SK-N-SH (cell line): Measurements from ENCODE around the gene LMAN1L. TPM values are rescaled to one million over a fixed set of nuclear protein-coding genes. Genes with fewer than 3 reads are reported as not detected.

ENCODE experiments used
- CTCF ChIA-PET: fragments of 300-600, 350-600 bp; formaldehyde crosslinking; extraction: SDS; loops from one replicate; lab custom pipeline; 2021; lab: Yijun Ruan, JAX
- POLR2A ChIA-PET: fragments of 350-600 bp; sonication (Branson Sonifier 250); formaldehyde crosslinking; extraction: SDS; loops from one replicate; lab custom pipeline; 2020; ENCODE audit warnings: antibody characterized with exemption, inconsistent platforms; lab: Yijun Ruan, JAX
- DNase-seq: peaks from one replicate; pipeline ENCODE4 v3.0.0; 2012
- H2AFZ ChIP-seq: fragments of 200-600 bp; sonication (generic); 2 replicates; pipeline ENCODE4 v1.8.1; 2016; ENCODE audit warnings: antibody characterized with exemption, mild to moderate bottlenecking, low read depth
- H3F3A ChIP-seq: fragments of 200-600 bp; sonication (generic); replicated peaks from 2 replicates; pipeline ENCODE3; 2016; ENCODE audit warnings: antibody characterized with exemption, mild to moderate bottlenecking; ENCODE audit not compliant: insufficient read depth
- H3K27ac ChIP-seq, 2 experiments: fragments of 200-500 bp in 1 of 2; fragments of 200-600 bp in 1 of 2; sonication (Bioruptor generic) in 1 of 2; sonication (generic), shearing (Covaris generic) in 1 of 2; 2 replicates each; pipeline versions ENCODE4 v1.5.1 to v1.6.1; 2014 to 2016; ENCODE audit warnings: low read depth in 2 of 2, inconsistent platforms in 1 of 2, low read length in 1 of 2, mild to moderate bottlenecking in 1 of 2, mixed read lengths in 1 of 2
- H3K27me3 ChIP-seq: fragments of 200-600 bp; sonication (generic), shearing (Covaris generic); 2 replicates; pipeline ENCODE4 v1.6.1; 2016; ENCODE audit warnings: mixed run types; ENCODE audit not compliant: insufficient read depth
- H3K36me3 ChIP-seq, 2 experiments: fragments of 200-500 bp in 1 of 2; fragments of 200-600 bp in 1 of 2; sonication (Bioruptor generic) in 1 of 2; sonication (generic) in 1 of 2; replicated peaks in 1 of 2; 2 replicates each; pipeline versions ENCODE3 to v1.5.1; 2014 to 2016; ENCODE audit warnings: low read length in 1 of 2, mild to moderate bottlenecking in 1 of 2; ENCODE audit not compliant: insufficient read depth in 2 of 2, control insufficient read depth in 1 of 2
- H3K4me1 ChIP-seq, 2 experiments: fragments of 200-500 bp in 1 of 2; fragments of 200-600 bp in 1 of 2; sonication (Bioruptor generic) in 1 of 2; sonication (generic), shearing (Covaris generic) in 1 of 2; 2 replicates each; pipeline versions ENCODE4 v1.5.1 to v1.6.1; 2014 to 2016; ENCODE audit warnings: low read depth in 1 of 2, low read length in 1 of 2, mixed run types in 1 of 2; ENCODE audit not compliant: insufficient read depth in 2 of 2, control insufficient read depth in 1 of 2
- H3K4me2 ChIP-seq: fragments of 200-600 bp; sonication (generic), shearing (Covaris generic); 2 replicates; pipeline ENCODE4 v1.6.1; 2017; ENCODE audit warnings: mixed run types
- H3K4me3 ChIP-seq, 2 experiments: fragments of 200-500 bp in 1 of 2; fragments of 200-600 bp in 1 of 2; sonication (Bioruptor generic) in 1 of 2; sonication (generic), shearing (Covaris generic) in 1 of 2; 2 replicates each; pipeline versions ENCODE4 v1.5.1 to v1.8.1; 2014 to 2016; ENCODE audit warnings: low read depth in 2 of 2, inconsistent platforms in 1 of 2, low read length in 1 of 2, mild to moderate bottlenecking in 1 of 2, mixed read lengths in 1 of 2, moderate library complexity in 1 of 2
- H3K79me2 ChIP-seq: fragments of 200-600 bp; sonication (generic); 2 replicates; pipeline ENCODE4 v1.8.1; 2017; ENCODE audit warnings: mild to moderate bottlenecking; ENCODE audit not compliant: insufficient read depth
- H3K9ac ChIP-seq: fragments of 200-600 bp; sonication (generic); 2 replicates; pipeline ENCODE4 v1.6.1; 2017; ENCODE audit warnings: mixed run types
- H3K9me2 ChIP-seq: fragments of 200-600 bp; sonication (generic); 2 replicates; pipeline ENCODE4 v1.6.1; 2017; ENCODE audit warnings: mixed run types
- H3K9me3 ChIP-seq: fragments of 200-600 bp; sonication (generic); 2 replicates; pipeline ENCODE4 v1.6.1; 2017; ENCODE audit warnings: mixed run types, mild to moderate bottlenecking, moderate library complexity
- H4K20me1 ChIP-seq: fragments of 200-600 bp; sonication (generic); 2 replicates; pipeline ENCODE4 v1.6.1; 2017; ENCODE audit warnings: mild to moderate bottlenecking, mixed run types; ENCODE audit not compliant: insufficient read depth
- ELF1 ChIP-seq: IDR thresholded peaks from 2 replicates; pipeline ENCODE4 v1.4.0; 2012
- FOSL2 ChIP-seq: IDR thresholded peaks from 2 replicates; pipeline ENCODE4 v1.4.0; 2012; ENCODE audit warnings: low read depth, mild to moderate bottlenecking, moderate library complexity, borderline replicate concordance
- FOXJ3 ChIP-seq: sonication (generic); formaldehyde crosslinking; IDR thresholded peaks from 2 replicates; pipeline ENCODE4 v1.5.1; 2020; ENCODE audit warnings: mild to moderate bottlenecking, missing genetic modification reagents
- GABPA ChIP-seq: IDR thresholded peaks from 2 replicates; pipeline ENCODE4 v1.4.0; 2012; ENCODE audit warnings: low read depth, mild to moderate bottlenecking
- GATA2 ChIP-seq: sonication (generic); formaldehyde crosslinking; IDR thresholded peaks from 2 replicates; pipeline ENCODE4 v1.5.0; 2020; ENCODE audit warnings: mild to moderate bottlenecking, missing genetic modification reagents
- IRF3 ChIP-seq: fragments of 150-350 bp; IDR thresholded peaks from 2 replicates; pipeline ENCODE4 v1.6.1; 2016; ENCODE audit warnings: mild to moderate bottlenecking, low read depth, low read length
- MXI1 ChIP-seq: IDR thresholded peaks from 2 replicates; pipeline ENCODE4 v1.6.1; 2012; ENCODE audit warnings: mild to moderate bottlenecking, low read depth, low read length, improper control_type of control experiment
- NRF1 ChIP-seq: IDR thresholded peaks from 2 replicates; pipeline ENCODE4 v1.6.1; 2012; ENCODE audit warnings: low read depth, mild to moderate bottlenecking, low read length
- POLR2AphosphoS5 ChIP-seq: IDR thresholded peaks from 2 replicates; pipeline ENCODE4 v1.6.1; 2012; ENCODE audit warnings: low read depth, low read length
- RCOR1 ChIP-seq: fragments of 150-350 bp; IDR thresholded peaks from 2 replicates; pipeline ENCODE4 v1.6.1; 2017; ENCODE audit warnings: antibody characterized with exemption, low read length
- RXRA ChIP-seq: IDR thresholded peaks from 2 replicates; pipeline ENCODE4 v1.4.0; 2012; ENCODE audit warnings: low read depth, mild to moderate bottlenecking, borderline replicate concordance
- SIN3A ChIP-seq: IDR thresholded peaks from 2 replicates; pipeline ENCODE4 v1.6.1; 2012; ENCODE audit warnings: low read depth, mild to moderate bottlenecking, low read length, moderate library complexity, borderline replicate concordance
- USF1 ChIP-seq: IDR thresholded peaks from 2 replicates; pipeline ENCODE4 v1.4.0; 2012; ENCODE audit warnings: low read depth, borderline replicate concordance
- YY1 ChIP-seq: IDR thresholded peaks from 2 replicates; pipeline ENCODE4 v1.4.0; 2012; ENCODE audit warnings: low read depth, mild to moderate bottlenecking
- WGBS: methylation state at CpG from one replicate; pipeline ENCODE4 v1.1.6; 2017; ENCODE audit warnings: low lambda C conversion rate; 5-methylcytosine and 5-hydroxymethylcytosine counted together
- polyA plus RNA-seq, 3 experiments: library from polyadenylated mRNA; depleted of rRNA; stranded (reverse); fragments of >200 nt; gene quantifications; 2 replicates each; pipeline ENCODE4 v1.2.3, GENCODE V29; 2012
- TF ChIP-seq, protein P1 (sequence below): IDR thresholded peaks from 2 replicates; pipeline ENCODE4 v1.4.0; 2012; ENCODE audit warnings: low read depth, borderline replicate concordance
- TF ChIP-seq, protein P2 (sequence below): fragments of 200-600 bp; sonication (generic); IDR thresholded peaks from 2 replicates; pipeline ENCODE4 v1.6.1; 2017; ENCODE audit warnings: antibody characterized with exemption, mild to moderate bottlenecking, moderate library complexity

The LMAN1L gene
- polyA plus RNA-seq, 1 of the 3 experiments (the other 2 are of a cell fraction) = 0.02 TPM

GRCh38 chr15:74833376-74834107, 20.9 kb downstream of the LMAN1L start:
- CTCF ChIA-PET = interaction anchor here (1.0 to 10.2 kb wide), 5 partner anchors 10 to 63 kb away, joined by 3 to 82 read pairs (median 6); partner anchors contain the start of gene ULK3
- H3F3A ChIP-seq = no peaks in the 10 kb centered on the region

More at GRCh38 chr15:74833376-74834107, 20.9 kb downstream of the LMAN1L start:
- no peak overlapping the region for H2AFZ ChIP-seq
- H3K36me3 ChIP-seq = peaks cover 0 to 11% of the 10 kb centered on the region in 2 experiments
- H3K27ac ChIP-seq = no peak overlapping the region
- TF ChIP-seq, protein P1, sequence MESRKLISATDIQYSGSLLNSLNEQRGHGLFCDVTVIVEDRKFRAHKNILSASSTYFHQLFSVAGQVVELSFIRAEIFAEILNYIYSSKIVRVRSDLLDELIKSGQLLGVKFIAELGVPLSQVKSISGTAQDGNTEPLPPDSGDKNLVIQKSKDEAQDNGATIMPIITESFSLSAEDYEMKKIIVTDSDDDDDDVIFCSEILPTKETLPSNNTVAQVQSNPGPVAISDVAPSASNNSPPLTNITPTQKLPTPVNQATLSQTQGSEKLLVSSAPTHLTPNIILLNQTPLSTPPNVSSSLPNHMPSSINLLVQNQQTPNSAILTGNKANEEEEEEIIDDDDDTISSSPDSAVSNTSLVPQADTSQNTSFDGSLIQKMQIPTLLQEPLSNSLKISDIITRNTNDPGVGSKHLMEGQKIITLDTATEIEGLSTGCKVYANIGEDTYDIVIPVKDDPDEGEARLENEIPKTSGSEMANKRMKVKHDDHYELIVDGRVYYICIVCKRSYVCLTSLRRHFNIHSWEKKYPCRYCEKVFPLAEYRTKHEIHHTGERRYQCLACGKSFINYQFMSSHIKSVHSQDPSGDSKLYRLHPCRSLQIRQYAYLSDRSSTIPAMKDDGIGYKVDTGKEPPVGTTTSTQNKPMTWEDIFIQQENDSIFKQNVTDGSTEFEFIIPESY = no peak
- TF ChIP-seq ELF1 = no peak
- no peak for TF ChIP-seq USF1
- no peak for TF ChIP-seq GABPA
- TF ChIP-seq POLR2AphosphoS5 = no peak
- TF ChIP-seq FOXJ3 (CRISPR knock-in tag) = no peak
- TF ChIP-seq RCOR1 = no peak
- TF ChIP-seq GATA2 (CRISPR knock-in tag) = no peak
- no peak for TF ChIP-seq RXRA
- no peak for TF ChIP-seq YY1
- no peak for TF ChIP-seq NRF1
- TF ChIP-seq FOSL2 = no peak
- no peak for TF ChIP-seq SIN3A
- TF ChIP-seq, protein P2, sequence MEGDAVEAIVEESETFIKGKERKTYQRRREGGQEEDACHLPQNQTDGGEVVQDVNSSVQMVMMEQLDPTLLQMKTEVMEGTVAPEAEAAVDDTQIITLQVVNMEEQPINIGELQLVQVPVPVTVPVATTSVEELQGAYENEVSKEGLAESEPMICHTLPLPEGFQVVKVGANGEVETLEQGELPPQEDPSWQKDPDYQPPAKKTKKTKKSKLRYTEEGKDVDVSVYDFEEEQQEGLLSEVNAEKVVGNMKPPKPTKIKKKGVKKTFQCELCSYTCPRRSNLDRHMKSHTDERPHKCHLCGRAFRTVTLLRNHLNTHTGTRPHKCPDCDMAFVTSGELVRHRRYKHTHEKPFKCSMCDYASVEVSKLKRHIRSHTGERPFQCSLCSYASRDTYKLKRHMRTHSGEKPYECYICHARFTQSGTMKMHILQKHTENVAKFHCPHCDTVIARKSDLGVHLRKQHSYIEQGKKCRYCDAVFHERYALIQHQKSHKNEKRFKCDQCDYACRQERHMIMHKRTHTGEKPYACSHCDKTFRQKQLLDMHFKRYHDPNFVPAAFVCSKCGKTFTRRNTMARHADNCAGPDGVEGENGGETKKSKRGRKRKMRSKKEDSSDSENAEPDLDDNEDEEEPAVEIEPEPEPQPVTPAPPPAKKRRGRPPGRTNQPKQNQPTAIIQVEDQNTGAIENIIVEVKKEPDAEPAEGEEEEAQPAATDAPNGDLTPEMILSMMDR = no peak
- no peak for TF ChIP-seq MXI1
- TF ChIP-seq IRF3 = no peak
- no peaks in the 10 kb centered on the region for H3K9me3 ChIP-seq
- H3K4me3 ChIP-seq = no peak overlapping the region
- POLR2A ChIA-PET = interaction anchor here (1.0 kb wide), 1 partner anchor 65 kb away, joined by 3 read pairs; no protein-coding TSS in a partner anchor
- WGBS = 75% methylated on average over 11 of the region's 12 CpGs
- no peak overlapping the region for H3K9ac ChIP-seq
- no peaks in the 10 kb centered on the region for H3K79me2 ChIP-seq
- no peaks in the 10 kb centered on the region for H4K20me1 ChIP-seq
- H3K9me2 ChIP-seq = no peaks in the 10 kb centered on the region
- no peak for DNase-seq
- H3K4me2 ChIP-seq = no peak overlapping the region
- H3K27me3 ChIP-seq = no peaks in the 10 kb centered on the region
- H3K4me1 ChIP-seq = peaks cover 0 to 16% of the 10 kb centered on the region in 2 experiments; a peak in 1 of 4 replicates
